Stimulated activated CD8-positive, alpha-beta memory T cell treated with anti-CD3 and anti-CD28 coated beads, Interleukin-12 subunit alpha, Interleukin-12 subunit beta, amount 100 ng/mL, for 4 hours (primary cell): ENCODE results near the gene LIMCH1.

Experiments used
- DNase-seq: peaks from one replicate; pipeline ENCODE4 v3.0.0-alpha.2; 2020; ENCODE audit warnings: low read depth

The LIMCH1 gene

GRCh38 chr4:41602886-41603498, 65.0 kb downstream of the LIMCH1 start:
- DNase-seq = no peak

GRCh38 chr4:41609851-41610250, 71.9 kb downstream of the LIMCH1 start:
- DNase-seq = no peak

GRCh38 chr4:41610474-41610873, 72.5 kb downstream of the LIMCH1 start:
- no peak for DNase-seq

GRCh38 chr4:41611124-41611838, 73.3 kb downstream of the LIMCH1 start:
- DNase-seq = no peak

- DNase-seq = no peak
Observed at GRCh38 chr4:41611881-41612871, 74.2 kb downstream of the LIMCH1 start.

- no peak for DNase-seq
Observed at GRCh38 chr4:41613386-41613785, 75.4 kb downstream of the LIMCH1 start.

GRCh38 chr4:41613821-41614220, 75.9 kb downstream of the LIMCH1 start:
- DNase-seq = no peak

GRCh38 chr4:41614519-41614918, 76.6 kb downstream of the LIMCH1 start:
- no peak for DNase-seq

GRCh38 chr4:41619161-41619560, 81.2 kb downstream of the LIMCH1 start:
- no peak for DNase-seq

- DNase-seq = no peak
Observed at GRCh38 chr4:41620594-41621256, 82.8 kb downstream of the LIMCH1 start.

GRCh38 chr4:41622787-41623186, 84.8 kb downstream of the LIMCH1 start:
- DNase-seq = no peak

- DNase-seq = no peak
Observed at GRCh38 chr4:41624765-41625164, 86.8 kb downstream of the LIMCH1 start.

GRCh38 chr4:41625531-41625930, 87.6 kb downstream of the LIMCH1 start:
- DNase-seq = no peak

GRCh38 chr4:41628936-41629335, 91.0 kb downstream of the LIMCH1 start:
- no peak for DNase-seq

GRCh38 chr4:41631523-41631922, 93.6 kb downstream of the LIMCH1 start:
- DNase-seq = no peak

GRCh38 chr4:41632481-41633073, 94.6 kb downstream of the LIMCH1 start:
- no peak for DNase-seq

- DNase-seq = no peak
Observed at GRCh38 chr4:41633321-41633720, 95.4 kb downstream of the LIMCH1 start.

- DNase-seq = no peak
Observed at GRCh38 chr4:41635441-41635840, 97.5 kb downstream of the LIMCH1 start.

- DNase-seq = no peak
Observed at GRCh38 chr4:41638203-41638602, 100.2 kb downstream of the LIMCH1 start.

- DNase-seq = no peak
Observed at GRCh38 chr4:41638866-41639265, 100.9 kb downstream of the LIMCH1 start.

GRCh38 chr4:41639291-41639690, 101.3 kb downstream of the LIMCH1 start:
- DNase-seq = no peak

- DNase-seq = no peak
Observed at GRCh38 chr4:41640906-41641305, 102.9 kb downstream of the LIMCH1 start.
